Measurements from ENCODE around the gene PHLPP2. TPM values are rescaled to one million over a fixed set of nuclear protein-coding genes. Genes with fewer than 3 reads are reported as not detected.

Gene PHLPP2, protein sequence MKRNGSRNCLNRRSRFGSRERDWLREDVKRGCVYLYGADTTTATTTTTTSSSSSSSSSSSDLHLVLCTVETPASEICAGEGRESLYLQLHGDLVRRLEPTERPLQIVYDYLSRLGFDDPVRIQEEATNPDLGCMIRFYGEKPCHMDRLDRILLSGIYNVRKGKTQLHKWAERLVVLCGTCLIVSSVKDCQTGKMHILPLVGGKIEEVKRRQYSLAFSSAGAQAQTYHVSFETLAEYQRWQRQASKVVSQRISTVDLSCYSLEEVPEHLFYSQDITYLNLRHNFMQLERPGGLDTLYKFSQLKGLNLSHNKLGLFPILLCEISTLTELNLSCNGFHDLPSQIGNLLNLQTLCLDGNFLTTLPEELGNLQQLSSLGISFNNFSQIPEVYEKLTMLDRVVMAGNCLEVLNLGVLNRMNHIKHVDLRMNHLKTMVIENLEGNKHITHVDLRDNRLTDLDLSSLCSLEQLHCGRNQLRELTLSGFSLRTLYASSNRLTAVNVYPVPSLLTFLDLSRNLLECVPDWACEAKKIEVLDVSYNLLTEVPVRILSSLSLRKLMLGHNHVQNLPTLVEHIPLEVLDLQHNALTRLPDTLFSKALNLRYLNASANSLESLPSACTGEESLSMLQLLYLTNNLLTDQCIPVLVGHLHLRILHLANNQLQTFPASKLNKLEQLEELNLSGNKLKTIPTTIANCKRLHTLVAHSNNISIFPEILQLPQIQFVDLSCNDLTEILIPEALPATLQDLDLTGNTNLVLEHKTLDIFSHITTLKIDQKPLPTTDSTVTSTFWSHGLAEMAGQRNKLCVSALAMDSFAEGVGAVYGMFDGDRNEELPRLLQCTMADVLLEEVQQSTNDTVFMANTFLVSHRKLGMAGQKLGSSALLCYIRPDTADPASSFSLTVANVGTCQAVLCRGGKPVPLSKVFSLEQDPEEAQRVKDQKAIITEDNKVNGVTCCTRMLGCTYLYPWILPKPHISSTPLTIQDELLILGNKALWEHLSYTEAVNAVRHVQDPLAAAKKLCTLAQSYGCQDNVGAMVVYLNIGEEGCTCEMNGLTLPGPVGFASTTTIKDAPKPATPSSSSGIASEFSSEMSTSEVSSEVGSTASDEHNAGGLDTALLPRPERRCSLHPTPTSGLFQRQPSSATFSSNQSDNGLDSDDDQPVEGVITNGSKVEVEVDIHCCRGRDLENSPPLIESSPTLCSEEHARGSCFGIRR (N-terminal part only)
- under 1 TPM; 0.51 to 0.59 TPM for polyA plus RNA-seq

- peak within 1 kb of the TSS; percentile 78 to 79 for H3K4me3 ChIP-seq (ENCODE audit: low read depth in 1 of 2, low read length in 2 of 2)
- peak within 1 kb of the TSS; percentile 85 to 87 for H3K27ac ChIP-seq (ENCODE audit: low read depth in 2 of 2, low read length in 1 of 2)
- H3K36me3 ChIP-seq (ENCODE audit: control insufficient read depth in 2 of 2, insufficient read depth in 2 of 2, low read length in 1 of 2), result no peaks in the 10 kb centered on the region
- no peaks in the 10 kb centered on the region for H3K27me3 ChIP-seq (ENCODE audit: control insufficient read depth in 1 of 2, insufficient read depth in 2 of 2, low read length in 2 of 2)
- whole genome bisulfite sequencing, 2 donors, result 13 to 16% methylated on average over 10 of the region's 10 CpGs
- no peaks in the 10 kb centered on the region for H3K4me1 ChIP-seq (ENCODE audit: control insufficient read depth in 2 of 2, insufficient read depth in 2 of 2, low read length in 1 of 2)
- no peaks in the 10 kb centered on the region for H3K9me3 ChIP-seq (ENCODE audit: control insufficient read depth in 2 of 2, insufficient read depth in 1 of 2, low read depth in 1 of 2, low read length in 1 of 2)
These were observed at the start of gene PHLPP2 for GRCh38 chr16:71724320-71724751. PHLPP2 (minus strand) TSS chr16:71724701; CDS start chr16:71714795, 9,906 bp downstream.

DNA sequence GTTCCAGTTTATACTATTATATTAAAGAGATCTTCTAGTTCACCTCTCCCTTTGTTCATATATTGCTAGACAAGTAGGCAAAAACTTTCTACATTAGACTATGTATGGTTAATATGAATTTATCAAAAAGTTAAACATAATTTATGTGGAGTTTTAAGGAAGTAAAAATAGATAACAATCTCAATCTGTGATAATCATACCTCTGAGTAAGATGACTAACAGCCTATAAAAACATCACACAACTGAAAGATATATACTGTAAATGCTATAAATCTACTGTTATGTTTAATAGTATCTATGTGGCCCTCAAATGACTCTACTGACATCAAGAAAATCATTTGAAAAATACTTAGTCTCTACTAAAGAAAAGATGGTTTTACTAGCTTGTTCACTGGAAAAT lies 47.1 kb upstream of the PHLPP2 start:
- peaks cover 3 to 11% of the 10 kb centered on the region in 2 donors for H3K36me3 ChIP-seq (ENCODE audit: control insufficient read depth in 2 of 2, insufficient read depth in 2 of 2, low read length in 1 of 2)

DNA sequence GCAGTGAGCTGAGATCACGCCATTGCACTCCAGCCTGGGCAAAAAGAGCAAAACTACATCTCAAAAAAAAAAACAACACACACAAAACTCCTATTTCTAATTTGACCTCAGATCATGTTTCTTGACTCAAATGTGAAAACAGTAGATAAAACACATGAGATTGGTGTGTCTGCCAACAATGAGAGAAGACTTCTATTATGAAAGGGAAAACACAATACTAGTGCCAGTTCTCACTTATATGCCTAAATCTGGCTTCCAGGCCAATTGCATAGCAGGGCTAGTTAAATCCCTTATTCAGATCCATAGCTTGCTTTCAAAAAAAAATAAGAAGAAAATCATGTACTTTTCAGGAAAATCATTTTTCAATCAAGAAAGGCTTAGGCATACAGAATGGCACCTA lies 44.7 kb upstream of the PHLPP2 start:
- H3K4me1 ChIP-seq (ENCODE audit: control insufficient read depth in 2 of 2, insufficient read depth in 2 of 2, low read length in 1 of 2), result no peaks in the 10 kb centered on the region

More for the DNA sequence above, 47.1 kb upstream of the PHLPP2 start:
- Histone ChIP-seq H3K4me3 (ENCODE audit: low read depth in 1 of 2, low read length in 2 of 2) (no peak overlapping the region), H3K27me3 (ENCODE audit: control insufficient read depth in 1 of 2, insufficient read depth in 2 of 2, low read length in 2 of 2) (no peaks in the 10 kb centered on the region), H3K4me1 (ENCODE audit: control insufficient read depth in 2 of 2, insufficient read depth in 2 of 2, low read length in 1 of 2) (no peaks in the 10 kb centered on the region), H3K27ac (ENCODE audit: low read depth in 2 of 2, low read length in 1 of 2) (no peak overlapping the region), H3K9me3 (ENCODE audit: control insufficient read depth in 2 of 2, insufficient read depth in 1 of 2, low read depth in 1 of 2, low read length in 1 of 2) (no peaks in the 10 kb centered on the region)

GRCh38 chr16:71767060-71767900 lies 42.8 kb upstream of the PHLPP2 start:
- Histone ChIP-seq H3K4me3 (ENCODE audit: low read depth in 1 of 2, low read length in 2 of 2) (no peak overlapping the region), H3K9me3 (ENCODE audit: control insufficient read depth in 2 of 2, insufficient read depth in 1 of 2, low read depth in 1 of 2, low read length in 1 of 2) (no peaks in the 10 kb centered on the region), H3K27me3 (ENCODE audit: control insufficient read depth in 1 of 2, insufficient read depth in 2 of 2, low read length in 2 of 2) (no peaks in the 10 kb centered on the region), H3K36me3 (ENCODE audit: control insufficient read depth in 2 of 2, insufficient read depth in 2 of 2, low read length in 1 of 2) (peaks cover 6 to 10% of the 10 kb centered on the region in 2 donors), H3K4me1 (ENCODE audit: control insufficient read depth in 2 of 2, insufficient read depth in 2 of 2, low read length in 1 of 2) (no peaks in the 10 kb centered on the region), H3K27ac (ENCODE audit: low read depth in 2 of 2, low read length in 1 of 2) (no peak overlapping the region)
- WGBS, 2 donors, result 80 to 85% methylated on average over 3 of the region's 3 CpGs

More for the DNA sequence above, 44.7 kb upstream of the PHLPP2 start:
- H3K9me3 ChIP-seq (ENCODE audit: control insufficient read depth in 2 of 2, insufficient read depth in 1 of 2, low read depth in 1 of 2, low read length in 1 of 2), result no peaks in the 10 kb centered on the region
- peaks cover 3 to 11% of the 10 kb centered on the region in 2 donors for H3K36me3 ChIP-seq (ENCODE audit: control insufficient read depth in 2 of 2, insufficient read depth in 2 of 2, low read length in 1 of 2)
- 85 to 100% methylated on average over 1 of the region's 1 CpG for WGBS, 2 donors
- no peak overlapping the region for H3K27ac ChIP-seq (ENCODE audit: low read depth in 2 of 2, low read length in 1 of 2)
- no peak overlapping the region for H3K4me3 ChIP-seq (ENCODE audit: low read depth in 1 of 2, low read length in 2 of 2)
- no peaks in the 10 kb centered on the region for H3K27me3 ChIP-seq (ENCODE audit: control insufficient read depth in 1 of 2, insufficient read depth in 2 of 2, low read length in 2 of 2)

GRCh38 chr16:71762186-71762585 lies 37.7 kb upstream of the PHLPP2 start:
- WGBS, 2 donors, result 82 to 85% methylated on average over 2 of the region's 2 CpGs
- Histone ChIP-seq H3K27ac (ENCODE audit: low read depth in 2 of 2, low read length in 1 of 2) (no peak overlapping the region), H3K4me3 (ENCODE audit: low read depth in 1 of 2, low read length in 2 of 2) (no peak overlapping the region), H3K36me3 (ENCODE audit: control insufficient read depth in 2 of 2, insufficient read depth in 2 of 2, low read length in 1 of 2) (peaks cover 8 to 15% of the 10 kb centered on the region in 2 donors), H3K9me3 (ENCODE audit: control insufficient read depth in 2 of 2, insufficient read depth in 1 of 2, low read depth in 1 of 2, low read length in 1 of 2) (no peaks in the 10 kb centered on the region), H3K27me3 (ENCODE audit: control insufficient read depth in 1 of 2, insufficient read depth in 2 of 2, low read length in 2 of 2) (no peaks in the 10 kb centered on the region), H3K4me1 (ENCODE audit: control insufficient read depth in 2 of 2, insufficient read depth in 2 of 2, low read length in 1 of 2) (no peaks in the 10 kb centered on the region)

DNA sequence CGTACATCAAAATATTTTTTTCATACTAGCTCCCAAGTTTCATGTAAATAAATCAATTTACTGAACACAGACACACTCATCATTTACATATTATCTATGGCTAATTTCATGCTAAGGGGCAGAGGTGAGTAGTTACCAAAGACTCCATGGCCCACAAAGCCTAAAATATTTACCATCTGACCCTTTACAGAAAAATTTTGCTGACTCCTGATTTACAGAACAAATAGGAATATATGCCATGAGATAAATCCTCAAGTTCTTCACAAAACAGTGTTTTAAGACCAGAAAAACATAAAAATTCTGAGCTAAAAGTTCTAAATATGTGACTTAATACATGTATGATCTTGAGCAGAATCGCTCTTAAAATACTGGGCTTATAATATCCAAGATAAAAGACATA lies 36.6 kb upstream of the PHLPP2 start:
- Histone ChIP-seq H3K4me1 (ENCODE audit: control insufficient read depth in 2 of 2, insufficient read depth in 2 of 2, low read length in 1 of 2) (no peaks in the 10 kb centered on the region), H3K4me3 (ENCODE audit: low read depth in 1 of 2, low read length in 2 of 2) (no peak overlapping the region), H3K36me3 (ENCODE audit: control insufficient read depth in 2 of 2, insufficient read depth in 2 of 2, low read length in 1 of 2) (peaks cover 10 to 18% of the 10 kb centered on the region in 2 donors), H3K9me3 (ENCODE audit: control insufficient read depth in 2 of 2, insufficient read depth in 1 of 2, low read depth in 1 of 2, low read length in 1 of 2) (no peaks in the 10 kb centered on the region), H3K27ac (ENCODE audit: low read depth in 2 of 2, low read length in 1 of 2) (no peak overlapping the region), H3K27me3 (ENCODE audit: control insufficient read depth in 1 of 2, insufficient read depth in 2 of 2, low read length in 2 of 2) (no peaks in the 10 kb centered on the region)
- 95 to 98% methylated on average over 2 of the region's 2 CpGs for WGBS, 2 donors

DNA sequence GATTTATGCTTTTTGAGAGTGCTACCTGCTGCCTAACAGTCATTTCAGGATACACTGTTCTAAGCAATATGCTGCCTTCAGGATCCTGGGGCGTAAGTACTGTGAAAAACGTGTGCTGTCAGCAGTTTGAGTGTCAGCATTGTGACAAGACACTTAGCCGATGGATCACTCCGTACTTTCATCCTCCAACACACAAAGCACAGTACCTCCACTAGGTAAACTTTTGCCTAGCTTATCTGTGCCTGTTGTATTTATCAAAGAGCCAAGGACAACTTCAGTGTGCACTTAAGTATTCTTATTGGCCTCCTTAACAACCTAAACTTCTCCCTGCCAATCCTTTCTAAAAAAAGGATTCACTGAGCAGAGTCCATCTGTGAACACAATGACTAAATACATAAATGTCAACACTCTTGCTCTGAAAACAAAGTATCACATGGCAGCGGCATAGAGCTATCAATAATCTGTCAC lies 33.8 kb upstream of the PHLPP2 start:
- Histone ChIP-seq H3K4me1 (ENCODE audit: control insufficient read depth in 2 of 2, insufficient read depth in 2 of 2, low read length in 1 of 2) (no peaks in the 10 kb centered on the region), H3K36me3 (ENCODE audit: control insufficient read depth in 2 of 2, insufficient read depth in 2 of 2, low read length in 1 of 2) (peaks cover 15 to 25% of the 10 kb centered on the region in 2 donors), H3K27ac (ENCODE audit: low read depth in 2 of 2, low read length in 1 of 2) (no peak overlapping the region), H3K27me3 (ENCODE audit: control insufficient read depth in 1 of 2, insufficient read depth in 2 of 2, low read length in 2 of 2) (no peaks in the 10 kb centered on the region), H3K9me3 (ENCODE audit: control insufficient read depth in 2 of 2, insufficient read depth in 1 of 2, low read depth in 1 of 2, low read length in 1 of 2) (no peaks in the 10 kb centered on the region), H3K4me3 (ENCODE audit: low read depth in 1 of 2, low read length in 2 of 2) (no peak overlapping the region)
- WGBS, 2 donors, result 64 to 82% methylated on average over 5 of the region's 5 CpGs

- no peaks in the 10 kb centered on the region for H3K9me3 ChIP-seq (ENCODE audit: control insufficient read depth in 2 of 2, insufficient read depth in 1 of 2, low read depth in 1 of 2, low read length in 1 of 2)
- no peak overlapping the region for H3K27ac ChIP-seq (ENCODE audit: low read depth in 2 of 2, low read length in 1 of 2)
- H3K4me1 ChIP-seq (ENCODE audit: control insufficient read depth in 2 of 2, insufficient read depth in 2 of 2, low read length in 1 of 2), result no peaks in the 10 kb centered on the region
- 66 to 82% methylated on average over 2 of the region's 2 CpGs for WGBS, 2 donors
- no peaks in the 10 kb centered on the region for H3K27me3 ChIP-seq (ENCODE audit: control insufficient read depth in 1 of 2, insufficient read depth in 2 of 2, low read length in 2 of 2)
- no peak overlapping the region for H3K4me3 ChIP-seq (ENCODE audit: low read depth in 1 of 2, low read length in 2 of 2)
- H3K36me3 ChIP-seq (ENCODE audit: control insufficient read depth in 2 of 2, insufficient read depth in 2 of 2, low read length in 1 of 2), result peaks cover 16 to 18% of the 10 kb centered on the region in 2 donors
These were observed 30.2 kb upstream of the PHLPP2 start for GRCh38 chr16:71754652-71755051.
